Liver (tissue), 9 donors: ENCODE data around the gene SULT2A1. TPM values are rescaled to one million over a fixed set of nuclear protein-coding genes. Genes with fewer than 3 reads are reported as not detected.

Source experiments
- DNase-seq: peaks from one replicate; pipeline ENCODE4 v3.0.0-alpha.2; 2017; ENCODE audit warnings: low spot score
- H3K27ac ChIP-seq, 2 donors: one replicate each; pipeline ENCODE4 v1.7.0; 2013; ENCODE audit warnings: inconsistent platforms in 2 of 2, low read length in 2 of 2, control low read depth in 1 of 2, low read depth in 1 of 2, mild to moderate bottlenecking in 1 of 2
- H3K27me3 ChIP-seq, 4 donors: one replicate each; pipeline versions ENCODE4 v1.6.1 to v1.7.0; 2013; ENCODE audit warnings: low read length in 3 of 4, inconsistent platforms in 1 of 4, mild to moderate bottlenecking in 1 of 4, moderate library complexity in 1 of 4; ENCODE audit not compliant: control insufficient read depth in 4 of 4, insufficient read depth in 4 of 4
- H3K36me3 ChIP-seq, 4 donors: one replicate each; pipeline versions ENCODE4 v1.6.1 to v1.7.0; 2013; ENCODE audit warnings: low read length in 3 of 4, mild to moderate bottlenecking in 3 of 4, low read depth in 1 of 4, moderate library complexity in 1 of 4; ENCODE audit not compliant: control insufficient read depth in 4 of 4, insufficient read depth in 3 of 4
- H3K4me1 ChIP-seq, 4 donors: one replicate each; pipeline versions ENCODE4 v1.6.1 to v1.7.0; 2013; ENCODE audit warnings: low read length in 3 of 4, mild to moderate bottlenecking in 3 of 4, moderate library complexity in 1 of 4; ENCODE audit not compliant: control insufficient read depth in 4 of 4, insufficient read depth in 4 of 4
- H3K4me3 ChIP-seq, 3 donors: one replicate each; pipeline versions ENCODE4 v1.6.1 to v1.7.0; 2013; ENCODE audit warnings: low read length in 3 of 3, control low read depth in 1 of 3, low read depth in 1 of 3, mild to moderate bottlenecking in 1 of 3
- H3K9ac ChIP-seq, 2 donors: one replicate each; pipeline ENCODE4 v1.7.0; 2013; ENCODE audit warnings: low read length in 2 of 2, mild to moderate bottlenecking in 2 of 2, moderate library complexity in 2 of 2, control low read depth in 1 of 2, low read depth in 1 of 2
- H3K9me3 ChIP-seq, 4 donors: one replicate each; pipeline versions ENCODE4 v1.6.1 to v1.7.0; 2013; ENCODE audit warnings: low read length in 3 of 4; ENCODE audit not compliant: control insufficient read depth in 4 of 4
- ATF3 ChIP-seq: IDR thresholded peaks from 2 replicates; pipeline ENCODE4 v1.6.1; 2016; ENCODE audit warnings: antibody characterized with exemption
- EGR1 ChIP-seq, 2 donors: IDR thresholded peaks; 2 replicates each; pipeline ENCODE4 v1.6.1; 2016 to 2018; ENCODE audit warnings: antibody characterized with exemption in 2 of 2, low read depth in 2 of 2
- FOXA1 ChIP-seq: IDR thresholded peaks from 2 replicates; pipeline ENCODE4 v1.6.1; 2016; ENCODE audit warnings: antibody characterized with exemption
- FOXA2 ChIP-seq: IDR thresholded peaks from 2 replicates; pipeline ENCODE4 v1.6.1; 2016; ENCODE audit warnings: antibody characterized with exemption
- HNF4A ChIP-seq, 2 donors: conservative IDR thresholded peaks; 2 replicates each; pipeline ENCODE4 v1.6.1; 2016; ENCODE audit warnings: antibody characterized with exemption in 2 of 2, mild to moderate bottlenecking in 2 of 2
- HNF4G ChIP-seq: IDR thresholded peaks from 2 replicates; pipeline ENCODE4 v1.6.1; 2016; ENCODE audit warnings: antibody characterized with exemption
- JUND ChIP-seq, 2 donors: IDR thresholded peaks; 2 replicates each; pipeline ENCODE4 v1.6.1; 2016; ENCODE audit warnings: antibody characterized with exemption in 2 of 2
- MAX ChIP-seq: IDR thresholded peaks from 2 replicates; pipeline ENCODE4 v1.6.1; 2016; ENCODE audit warnings: antibody characterized with exemption
- NR2F2 ChIP-seq: IDR thresholded peaks from 2 replicates; pipeline ENCODE4 v1.6.1; 2016; ENCODE audit warnings: antibody characterized with exemption
- RAD21 ChIP-seq, 2 donors: IDR thresholded peaks; 2 replicates each; pipeline ENCODE4 v1.6.1; 2016; ENCODE audit warnings: antibody characterized with exemption in 2 of 2, mild to moderate bottlenecking in 2 of 2
- REST ChIP-seq: IDR thresholded peaks from 2 replicates; pipeline ENCODE4 v1.6.1; 2016; ENCODE audit warnings: antibody characterized with exemption, mild to moderate bottlenecking
- RXRA ChIP-seq, 2 donors: IDR thresholded peaks; 2 replicates each; pipeline ENCODE4 v1.6.1; 2017 to 2018; ENCODE audit warnings: antibody characterized with exemption in 2 of 2, mild to moderate bottlenecking in 1 of 2
- SP1 ChIP-seq: IDR thresholded peaks from 2 replicates; pipeline ENCODE4 v1.6.1; 2018; ENCODE audit warnings: antibody characterized with exemption, mild to moderate bottlenecking
- TAF1 ChIP-seq: conservative IDR thresholded peaks from 2 replicates; pipeline ENCODE4 v1.6.1; 2016; ENCODE audit warnings: antibody characterized with exemption, mild to moderate bottlenecking
- YY1 ChIP-seq: IDR thresholded peaks from 2 replicates; pipeline ENCODE4 v1.6.1; 2016; ENCODE audit warnings: antibody characterized with exemption, mild to moderate bottlenecking
- ZBTB33 ChIP-seq: IDR thresholded peaks from 2 replicates; pipeline ENCODE4 v1.6.1; 2016; ENCODE audit warnings: antibody characterized with exemption
- WGBS: extraction: QIAGEN DNeasy Blood & Tissue Kit; methylation state at CpG from one replicate; pipeline ENCODE4 v1.1.7; 2013; 5-methylcytosine and 5-hydroxymethylcytosine counted together
- polyA plus RNA-seq, 2 donors: library from polyadenylated mRNA; stranded (reverse) in 1 of 2; unstranded in 1 of 2; fragments of 200-250 nt in 1 of 2; fragments of >200 nt in 1 of 2; fragmentation: Nextera tagmentation in 1 of 2; extraction: Ambion mirVana in 1 of 2; gene quantifications; one replicate each; pipeline versions ENCODE4 v1.2.1 to v1.2.3, GENCODE V29; 2013 to 2015
- total RNA-seq, 2 donors: library from RNA; depleted of rRNA; stranded (reverse); fragments of >200 nt; gene quantifications; one replicate each; pipeline ENCODE4 v1.2.3, GENCODE V29; 2014
- TF ChIP-seq, protein P1 (sequence below): fragments of 150-350 bp; IDR thresholded peaks from 2 replicates; pipeline ENCODE4 v1.5.1; 2017; ENCODE audit warnings: improper control_type of control experiment, low read depth, low read length; ENCODE audit not compliant: missing input control
- donor health status: healthy.
- donor health status: healthy.
- donor health status: healthy.
- donor health status: healthy.
- donor health status: healthy.

The SULT2A1 gene
- total and polyA plus RNA-seq, 4 donors, result 22.9 to 892 (median 691) TPM

DNA sequence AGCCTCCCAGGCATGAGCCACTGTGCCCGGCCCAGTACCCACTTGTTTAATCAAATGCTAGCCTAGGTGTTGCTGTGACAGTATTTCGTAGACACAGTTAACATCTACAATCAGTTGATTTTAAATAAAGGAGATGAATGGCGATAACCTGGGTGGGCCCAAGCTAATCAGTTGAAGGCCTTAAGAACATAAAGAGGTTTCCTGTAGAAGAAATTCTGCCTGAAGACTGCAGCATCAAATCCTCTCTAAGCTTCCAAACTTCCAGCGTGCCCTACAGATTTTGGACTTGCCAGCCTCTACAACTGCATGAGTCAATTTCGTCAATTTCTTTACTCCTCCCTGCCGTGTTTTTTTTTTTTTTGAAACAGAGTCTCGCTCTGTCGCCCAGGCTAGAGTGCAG is 13.2 kb upstream of the SULT2A1 start:
- H3K36me3 ChIP-seq, result no peaks in the 10 kb centered on the region
- H3K9me3 ChIP-seq, result peaks cover 0 to 1% (median 0%) of the 10 kb centered on the region in 4 donors
- no peak for TF ChIP-seq RAD21 (IDR thresholded peaks at IDR 0.05)
- no peak for TF ChIP-seq NR2F2
- no peak for TF ChIP-seq MAX
- TF ChIP-seq RXRA (IDR thresholded peaks at IDR 0.05), result no peak
- TF ChIP-seq HNF4G, result no peak
- no peak for TF ChIP-seq ZBTB33
- H3K4me1 ChIP-seq, result peaks cover 4 to 21% (median 14%) of the 10 kb centered on the region in 4 donors
- no peak for DNase-seq
- 95% methylated on average over 8 of the region's 8 CpGs for WGBS
- H3K4me3 ChIP-seq, result no peak overlapping the region
- H3K27ac ChIP-seq, result no peak overlapping the region
- no peaks in the 10 kb centered on the region for H3K27me3 ChIP-seq
- H3K9ac ChIP-seq, result no peak overlapping the region

DNA sequence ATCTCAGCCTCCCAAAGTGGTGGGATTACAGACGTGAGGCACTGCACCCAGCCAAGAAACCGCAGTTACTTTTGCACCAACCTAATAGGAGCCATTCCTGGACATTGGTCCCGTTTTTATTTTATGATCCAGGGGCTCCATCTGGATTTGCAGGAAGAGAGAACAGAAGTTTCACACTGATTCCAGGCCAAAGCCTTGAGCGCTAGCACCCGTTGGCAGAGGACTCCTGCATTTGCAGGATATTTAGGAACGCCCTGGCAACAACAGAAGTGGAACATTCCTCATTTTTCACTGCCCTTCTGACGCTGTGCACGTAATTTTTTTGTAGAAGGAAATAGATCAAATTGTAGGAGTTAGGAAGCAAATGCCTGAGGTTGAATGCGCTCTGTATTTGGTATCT is 11.7 kb upstream of the SULT2A1 start:
- Histone ChIP-seq H3K36me3 (no peaks in the 10 kb centered on the region), H3K27me3 (no peaks in the 10 kb centered on the region), H3K9me3 (peaks cover 0 to 2% (median under 1%) of the 10 kb centered on the region in 4 donors), H3K9ac (no peak overlapping the region), H3K4me3 (no peak overlapping the region), H3K4me1 (peaks cover 4 to 21% (median 14%) of the 10 kb centered on the region in 4 donors), H3K27ac (no peak overlapping the region)
- 78% methylated on average over 9 of the region's 9 CpGs for WGBS
- no peak for DNase-seq
- no peak for TF ChIP-seq FOXA2
- TF ChIP-seq RAD21 (IDR thresholded peaks at IDR 0.05), result no peak
- no peak for TF ChIP-seq REST
- no peak for TF ChIP-seq JUND (IDR thresholded peaks at IDR 0.05)
- TF ChIP-seq RXRA (IDR thresholded peaks at IDR 0.05), result no peak
- TF ChIP-seq SP1, result no peak
- TF ChIP-seq ZBTB33, result no peak
- no peak for TF ChIP-seq TAF1
- TF ChIP-seq ATF3, result no peak
- TF ChIP-seq MAX, result no peak
- TF ChIP-seq HNF4G, result no peak
- no peak for TF ChIP-seq FOXA1
- TF ChIP-seq, protein P1, sequence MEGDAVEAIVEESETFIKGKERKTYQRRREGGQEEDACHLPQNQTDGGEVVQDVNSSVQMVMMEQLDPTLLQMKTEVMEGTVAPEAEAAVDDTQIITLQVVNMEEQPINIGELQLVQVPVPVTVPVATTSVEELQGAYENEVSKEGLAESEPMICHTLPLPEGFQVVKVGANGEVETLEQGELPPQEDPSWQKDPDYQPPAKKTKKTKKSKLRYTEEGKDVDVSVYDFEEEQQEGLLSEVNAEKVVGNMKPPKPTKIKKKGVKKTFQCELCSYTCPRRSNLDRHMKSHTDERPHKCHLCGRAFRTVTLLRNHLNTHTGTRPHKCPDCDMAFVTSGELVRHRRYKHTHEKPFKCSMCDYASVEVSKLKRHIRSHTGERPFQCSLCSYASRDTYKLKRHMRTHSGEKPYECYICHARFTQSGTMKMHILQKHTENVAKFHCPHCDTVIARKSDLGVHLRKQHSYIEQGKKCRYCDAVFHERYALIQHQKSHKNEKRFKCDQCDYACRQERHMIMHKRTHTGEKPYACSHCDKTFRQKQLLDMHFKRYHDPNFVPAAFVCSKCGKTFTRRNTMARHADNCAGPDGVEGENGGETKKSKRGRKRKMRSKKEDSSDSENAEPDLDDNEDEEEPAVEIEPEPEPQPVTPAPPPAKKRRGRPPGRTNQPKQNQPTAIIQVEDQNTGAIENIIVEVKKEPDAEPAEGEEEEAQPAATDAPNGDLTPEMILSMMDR, result no peak
- no peak for TF ChIP-seq EGR1 (IDR thresholded peaks at IDR 0.05; ENCODE audit: low read depth in 2 of 2)
- TF ChIP-seq NR2F2, result no peak
- no peak for TF ChIP-seq YY1
- TF ChIP-seq HNF4A (conservative IDR thresholded peaks at IDR 0.05), result no peak
